Peyer's patch (tissue), 4 donors: ENCODE measurements around the gene PPFIA4. TPM values are rescaled to one million over a fixed set of nuclear protein-coding genes. Genes with fewer than 3 reads are reported as not detected.

Experiments used
- DNase-seq, 3 donors: peaks; one replicate each; pipeline ENCODE4 v3.0.0-alpha.2; 2017 to 2019
- H3K27ac ChIP-seq, 4 donors: fragments of 200-600 bp; sonication (generic); one replicate each; pipeline ENCODE4 v1.5.1; 2016 to 2019
- H3K27me3 ChIP-seq, 2 donors: fragments of 200-600 bp; sonication (generic); one replicate each; pipeline ENCODE4 v1.5.1; 2019
- H3K36me3 ChIP-seq, 3 donors: fragments of 200-600 bp; sonication (generic); one replicate each; pipeline ENCODE4 v1.5.1; 2016 to 2019
- H3K4me1 ChIP-seq, 4 donors: fragments of 200-600 bp; sonication (generic); one replicate each; pipeline ENCODE4 v1.5.1; 2016 to 2019
- H3K4me3 ChIP-seq, 4 donors: fragments of 200-600 bp; sonication (generic); 1 replicate in 3 of 4; 2 replicates in 1 of 4; pipeline ENCODE4 v1.5.1; 2016 to 2019; ENCODE audit warnings: mild to moderate bottlenecking in 1 of 4
- H3K9me3 ChIP-seq, 4 donors: fragments of 200-600 bp; sonication (generic); one replicate each; pipeline ENCODE4 v1.5.1; 2016 to 2019; ENCODE audit warnings: mild to moderate bottlenecking in 1 of 4
- POLR2A ChIP-seq, 2 donors: fragments of 450-650 bp; IDR thresholded peaks; one replicate each; pipeline ENCODE4 v1.5.1; 2017; ENCODE audit warnings: antibody characterized with exemption in 2 of 2, mild to moderate bottlenecking in 2 of 2, moderate library complexity in 2 of 2
- total RNA-seq, 4 donors: library from RNA; depleted of rRNA; stranded (reverse); fragments of >200 nt; gene quantifications; one replicate each; pipeline ENCODE4 v1.1.0, GENCODE V29; 2016
- TF ChIP-seq, protein P1 (sequence below), 6 experiments: fragments of 450-650 bp in 4 of 6; fragments of 200-600 bp in 2 of 6; sonication (generic) in 1 of 6; IDR thresholded peaks; one replicate each; pipeline ENCODE4 v1.5.1; 2017 to 2019; ENCODE audit warnings: antibody characterized with exemption in 6 of 6, mild to moderate bottlenecking in 3 of 6, moderate library complexity in 1 of 6

The PPFIA4 gene
- total RNA-seq, 4 donors from 2014 or later, result 0.54 to 1.8 (median 1.7) TPM; not detected in 1

- TF ChIP-seq POLR2A (IDR thresholded peaks at IDR 0.05), result no peak
- TF ChIP-seq, protein P1, sequence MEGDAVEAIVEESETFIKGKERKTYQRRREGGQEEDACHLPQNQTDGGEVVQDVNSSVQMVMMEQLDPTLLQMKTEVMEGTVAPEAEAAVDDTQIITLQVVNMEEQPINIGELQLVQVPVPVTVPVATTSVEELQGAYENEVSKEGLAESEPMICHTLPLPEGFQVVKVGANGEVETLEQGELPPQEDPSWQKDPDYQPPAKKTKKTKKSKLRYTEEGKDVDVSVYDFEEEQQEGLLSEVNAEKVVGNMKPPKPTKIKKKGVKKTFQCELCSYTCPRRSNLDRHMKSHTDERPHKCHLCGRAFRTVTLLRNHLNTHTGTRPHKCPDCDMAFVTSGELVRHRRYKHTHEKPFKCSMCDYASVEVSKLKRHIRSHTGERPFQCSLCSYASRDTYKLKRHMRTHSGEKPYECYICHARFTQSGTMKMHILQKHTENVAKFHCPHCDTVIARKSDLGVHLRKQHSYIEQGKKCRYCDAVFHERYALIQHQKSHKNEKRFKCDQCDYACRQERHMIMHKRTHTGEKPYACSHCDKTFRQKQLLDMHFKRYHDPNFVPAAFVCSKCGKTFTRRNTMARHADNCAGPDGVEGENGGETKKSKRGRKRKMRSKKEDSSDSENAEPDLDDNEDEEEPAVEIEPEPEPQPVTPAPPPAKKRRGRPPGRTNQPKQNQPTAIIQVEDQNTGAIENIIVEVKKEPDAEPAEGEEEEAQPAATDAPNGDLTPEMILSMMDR (IDR thresholded peaks at IDR 0.05), result no peak
- Histone ChIP-seq H3K4me1 (no peaks in the 10 kb centered on the region), H3K4me3 (no peak overlapping the region), H3K9me3 (no peaks in the 10 kb centered on the region), H3K27ac (no peak overlapping the region), H3K36me3 (no peaks in the 10 kb centered on the region), H3K27me3 (no peaks in the 10 kb centered on the region)
- DNase-seq, result no peak
These were observed 39.0 kb upstream of the PPFIA4 start for GRCh38 chr1:202987255-202987654.

- TF ChIP-seq, protein P1 (IDR thresholded peaks at IDR 0.05), result no peak
- TF ChIP-seq POLR2A (IDR thresholded peaks at IDR 0.05), result no peak
- no peaks in the 10 kb centered on the region for H3K9me3 ChIP-seq
These were observed 38.2 kb upstream of the PPFIA4 start for GRCh38 chr1:202987922-202988583.

GRCh38 chr1:202989879-202990278 is 36.4 kb upstream of the PPFIA4 start:
- Histone ChIP-seq H3K9me3 (no peaks in the 10 kb centered on the region), H3K4me1 (no peaks in the 10 kb centered on the region), H3K36me3 (no peaks in the 10 kb centered on the region), H3K4me3 (no peak overlapping the region), H3K27ac (no peak overlapping the region), H3K27me3 (no peaks in the 10 kb centered on the region)
- no peak for DNase-seq
- no peak for TF ChIP-seq POLR2A (IDR thresholded peaks at IDR 0.05)
- TF ChIP-seq, protein P1 (IDR thresholded peaks at IDR 0.05), result no peak

More at GRCh38 chr1:202987922-202988583, 38.2 kb upstream of the PPFIA4 start:
- DNase-seq, result no peak
- Histone ChIP-seq H3K36me3 (no peaks in the 10 kb centered on the region), H3K27ac (no peak overlapping the region), H3K4me3 (no peak overlapping the region), H3K4me1 (no peaks in the 10 kb centered on the region), H3K27me3 (no peaks in the 10 kb centered on the region)

- DNase-seq, result no peak
- H3K27me3 ChIP-seq, result no peaks in the 10 kb centered on the region
- no peak overlapping the region for H3K4me3 ChIP-seq
- H3K9me3 ChIP-seq, result no peaks in the 10 kb centered on the region
- TF ChIP-seq POLR2A (IDR thresholded peaks at IDR 0.05), result no peak
- TF ChIP-seq, protein P1 (IDR thresholded peaks at IDR 0.05), result no peak
- H3K36me3 ChIP-seq, result no peaks in the 10 kb centered on the region
- no peak overlapping the region for H3K27ac ChIP-seq
- no peaks in the 10 kb centered on the region for H3K4me1 ChIP-seq
These were observed 35.2 kb upstream of the PPFIA4 start for GRCh38 chr1:202991112-202991511.

DNA sequence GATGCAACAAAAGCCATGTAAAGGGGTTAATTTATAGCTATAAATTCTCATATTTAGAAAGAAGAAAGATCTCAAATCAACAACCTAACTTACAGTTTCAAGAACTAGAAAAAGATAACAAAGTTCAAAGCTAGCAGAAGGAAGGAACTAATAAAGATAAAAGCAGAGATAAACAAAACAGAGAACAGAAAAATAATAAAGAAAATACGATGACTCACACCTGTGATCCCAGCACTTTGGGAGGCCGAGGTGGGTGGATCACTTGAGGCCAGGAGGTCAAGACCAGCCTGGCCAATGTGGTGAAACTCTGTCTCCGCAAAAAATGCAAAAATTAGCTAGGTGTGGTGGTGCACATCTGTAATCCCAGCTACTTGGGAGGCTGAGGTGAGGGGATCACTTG is 31.5 kb upstream of the PPFIA4 start:
- H3K9me3 ChIP-seq, result no peaks in the 10 kb centered on the region

More for the DNA sequence above, 31.5 kb upstream of the PPFIA4 start:
- DNase-seq, result no peak
- Histone ChIP-seq H3K27ac (no peak overlapping the region), H3K27me3 (no peaks in the 10 kb centered on the region), H3K4me1 (no peaks in the 10 kb centered on the region), H3K4me3 (no peak overlapping the region), H3K36me3 (no peaks in the 10 kb centered on the region)
- TF ChIP-seq POLR2A (IDR thresholded peaks at IDR 0.05), result no peak
- TF ChIP-seq, protein P1 (IDR thresholded peaks at IDR 0.05), result no peak
